Neural cell (in vitro differentiated cells): ENCODE measurements around the gene WNK2.

Source experiments
- CTCF ChIP-seq: fragments of 450-650 bp; IDR thresholded peaks from 2 replicates; pipeline ENCODE4 v1.5.1; 2014; ENCODE audit warnings: antibody characterized with exemption, mild to moderate bottlenecking, moderate library complexity; ENCODE audit not compliant: poor library complexity, severe bottlenecking
- EP300 ChIP-seq: fragments of 450-650 bp; conservative IDR thresholded peaks from 2 replicates; pipeline ENCODE4 v1.6.1; 2014; ENCODE audit warnings: antibody characterized with exemption, mild to moderate bottlenecking, moderate library complexity; ENCODE audit not compliant: poor library complexity, severe bottlenecking
- EZH2 ChIP-seq: fragments of 200-600, 300-800 bp; shearing (Covaris generic), sonication (generic); IDR thresholded peaks from 2 replicates; pipeline ENCODE4 v1.6.1; 2014; ENCODE audit warnings: antibody characterized with exemption, low read length, borderline replicate concordance, mild to moderate bottlenecking; ENCODE audit not compliant: insufficient read depth, poor library complexity, severe bottlenecking
- MXI1 ChIP-seq: fragments of 450-650 bp; conservative IDR thresholded peaks from 2 replicates; pipeline ENCODE4 v1.6.1; 2014; ENCODE audit warnings: antibody characterized with exemption, mild to moderate bottlenecking; ENCODE audit not compliant: poor library complexity, severe bottlenecking
- POLR2AphosphoS5 ChIP-seq: IDR thresholded peaks from 2 replicates; pipeline ENCODE4 v1.6.1; 2012
- RAD21 ChIP-seq: fragments of 450-650 bp; conservative IDR thresholded peaks from 2 replicates; pipeline ENCODE4 v1.6.1; 2014; ENCODE audit warnings: antibody characterized with exemption, mild to moderate bottlenecking, moderate library complexity
- REST ChIP-seq: IDR thresholded peaks from 2 replicates; pipeline ENCODE4 v1.6.1; 2012; ENCODE audit warnings: borderline replicate concordance
- SMC3 ChIP-seq: fragments of 450-650 bp; conservative IDR thresholded peaks from 2 replicates; pipeline ENCODE4 v1.6.1; 2014; ENCODE audit warnings: antibody characterized with exemption, mild to moderate bottlenecking, moderate library complexity; ENCODE audit not compliant: poor library complexity
- TAF1 ChIP-seq: IDR thresholded peaks from 2 replicates; pipeline ENCODE4 v1.6.1; 2012; ENCODE audit warnings: low read depth

GRCh38 chr9:93308158-93308602 lies 124.2 kb downstream of the WNK2 start:
- TF ChIP-seq CTCF (no peak), POLR2AphosphoS5 (no peak), MXI1 (no peak), REST (no peak), TAF1 (no peak), SMC3 (no peak), RAD21 (no peak), EZH2 (no peak), EP300 (no peak)
